HG03139 (cell line): Measurements from ENCODE around the gene B9D2.
"Not testable (repeated sequence)": the region's sequence is repeated elsewhere in the genome, so short reads cannot be mapped to it uniquely, and the experiment has no call there.

ENCODE experiments used
- ATAC-seq: cut with Tn5 transposase; IDR thresholded peaks from one replicate; pipeline ENCODE4 v1.9.1; 2021; ENCODE audit not compliant: unreplicated experiment

The B9D2 gene

GRCh38 chr19:41355802-41356201 is 8.1 kb downstream of the B9D2 start:
- ATAC-seq, result no peak

DNA sequence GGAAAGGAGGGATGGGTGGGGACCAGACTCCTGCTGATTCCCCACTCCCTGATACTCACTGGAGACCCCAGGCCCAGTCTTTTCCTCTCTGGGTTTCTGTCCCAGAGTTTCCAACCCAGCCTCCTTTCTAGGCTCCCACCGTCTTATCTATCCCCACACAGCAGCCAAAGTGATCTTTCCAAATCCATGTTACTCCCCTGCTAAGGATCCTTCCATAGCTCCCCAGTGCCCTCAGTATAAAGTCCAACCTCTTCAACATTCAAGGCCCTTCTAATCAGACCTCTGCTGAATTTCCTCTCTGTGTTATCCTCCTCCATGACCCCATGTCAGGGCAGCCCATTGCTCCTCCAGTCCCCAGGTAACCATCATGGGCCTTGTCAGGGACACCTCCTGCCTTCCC is 8.9 kb downstream of the B9D2 start:
- ATAC-seq, result no peak

DNA sequence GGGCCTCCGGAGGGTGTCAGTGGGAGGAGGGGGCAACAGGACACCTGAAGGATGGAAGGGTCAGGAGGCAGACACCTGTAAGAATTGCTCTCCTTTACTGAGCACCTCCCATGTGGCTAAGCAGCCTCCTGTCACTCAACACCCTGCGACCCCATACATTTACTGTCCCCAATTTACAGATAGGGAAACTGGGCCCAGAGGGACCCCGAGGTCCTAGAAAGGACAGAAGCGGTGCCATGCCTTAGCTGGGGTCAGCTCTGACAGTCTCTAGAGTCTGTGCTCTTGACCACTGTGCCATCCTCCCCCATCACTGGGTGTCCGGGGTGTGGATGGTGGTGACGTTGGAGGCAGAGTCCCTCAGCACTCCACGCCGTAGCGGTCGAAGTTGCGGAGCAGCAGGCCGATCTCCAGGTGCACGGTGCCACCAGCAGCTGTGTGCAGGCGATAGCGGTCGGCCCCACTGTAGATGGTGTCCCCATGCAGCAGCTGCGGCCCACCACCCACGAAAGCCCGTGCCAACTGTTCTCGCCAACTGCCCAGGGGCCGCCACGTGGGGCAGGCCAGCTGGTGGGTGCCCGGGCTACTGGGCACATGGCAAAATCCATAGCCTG is 9.5 kb downstream of the B9D2 start:
- ATAC-seq, result no peak

GRCh38 chr19:41353466-41354342 is 10.2 kb downstream of the B9D2 start, which contains the start of gene TGFB1:
TSS of gene TGFB1 (minus strand) at chr19:41353922. CDS start at chr19:41353044, 878 bp downstream.
- ATAC-seq, result peak; percentile 40

DNA sequence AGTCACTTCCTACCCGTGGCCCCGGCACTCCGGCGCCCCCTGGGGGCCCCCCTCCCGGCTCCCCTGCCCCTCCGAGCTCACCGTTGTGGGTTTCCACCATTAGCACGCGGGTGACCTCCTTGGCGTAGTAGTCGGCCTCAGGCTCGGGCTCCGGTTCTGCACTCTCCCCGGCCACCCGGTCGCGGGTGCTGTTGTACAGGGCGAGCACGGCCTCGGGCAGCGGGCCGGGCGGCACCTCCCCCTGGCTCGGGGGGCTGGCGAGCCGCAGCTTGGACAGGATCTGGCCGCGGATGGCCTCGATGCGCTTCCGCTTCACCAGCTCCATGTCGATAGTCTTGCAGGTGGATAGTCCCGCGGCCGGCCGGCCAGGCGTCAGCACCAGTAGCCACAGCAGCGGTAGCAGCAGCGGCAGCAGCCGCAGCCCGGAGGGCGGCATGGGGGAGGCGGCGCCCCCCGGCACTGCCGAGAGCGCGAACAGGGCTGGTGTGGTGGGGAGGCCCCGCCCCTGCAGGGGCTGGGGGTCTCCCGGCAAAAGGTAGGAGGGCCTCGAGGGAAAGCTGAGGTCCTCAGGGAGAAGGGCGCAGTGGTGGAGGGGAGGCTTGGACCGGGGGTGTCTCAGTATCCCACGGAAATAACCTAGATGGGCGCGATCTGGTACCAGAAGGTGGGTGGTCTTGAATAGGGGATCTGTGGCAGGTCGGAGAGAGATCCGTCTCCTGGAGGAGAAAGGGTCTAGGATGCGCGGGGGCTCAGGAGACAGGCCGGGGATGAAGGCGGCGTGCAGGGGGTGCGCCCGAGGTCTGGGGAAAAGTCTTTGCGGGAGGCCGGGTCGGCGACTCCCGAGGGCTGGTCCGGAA is 11.1 kb downstream of the B9D2 start:
- ATAC-seq, result no peak

GRCh38 chr19:41352279-41352608 is 11.7 kb downstream of the B9D2 start:
- ATAC-seq, result no peak

DNA sequence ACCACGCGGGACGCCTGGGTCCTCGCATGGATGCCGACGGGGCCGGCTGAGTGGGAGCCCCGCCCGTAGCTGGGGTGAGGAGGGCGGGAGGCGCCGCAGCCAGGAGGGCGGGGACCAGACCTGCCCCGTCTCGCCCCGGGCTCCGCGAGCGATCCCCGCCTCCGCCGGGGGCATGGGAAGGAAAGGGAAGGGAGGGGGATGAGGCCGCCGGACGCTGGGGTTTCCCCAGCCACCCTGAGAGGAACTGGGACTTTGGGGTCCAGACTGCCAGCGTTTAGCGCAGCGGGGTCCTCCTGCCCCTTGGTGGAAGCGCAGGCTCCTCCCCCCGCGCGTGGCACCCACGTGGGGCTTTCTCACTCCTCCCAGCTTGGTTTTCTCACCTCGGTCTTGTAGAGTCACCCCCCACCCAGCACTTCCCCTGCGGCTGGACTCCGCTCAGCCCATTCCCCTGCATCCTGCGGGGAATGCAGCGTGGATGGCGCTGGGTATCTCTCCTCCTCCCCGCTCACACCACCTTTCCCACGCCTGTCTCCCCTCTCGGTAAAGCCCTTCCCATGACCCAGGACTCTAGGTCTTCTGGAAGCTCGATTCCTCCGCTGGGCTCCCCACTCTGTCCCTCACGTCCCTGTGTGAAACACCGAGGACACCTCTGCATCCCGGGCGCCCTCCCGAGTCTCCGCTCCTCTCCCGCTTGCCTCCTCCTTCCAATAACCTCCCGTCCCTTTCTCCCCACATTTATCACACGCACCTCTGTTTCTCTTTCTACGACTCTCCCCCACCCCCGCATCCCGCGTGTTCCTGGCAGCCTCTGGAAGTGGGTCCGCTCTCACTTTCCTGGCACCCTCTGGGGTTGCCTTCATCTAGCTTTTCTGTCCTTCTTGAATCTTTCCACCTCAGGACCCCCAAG is 12.4 kb downstream of the B9D2 start:
- ATAC-seq, result peak; percentile 23

GRCh38 chr19:41350735-41351338 is 13.1 kb downstream of the B9D2 start:
- ATAC-seq, result peak; percentile 3

GRCh38 chr19:41346916-41347315 is 17.0 kb downstream of the B9D2 start:
- not testable (repeated sequence) for ATAC-seq

DNA sequence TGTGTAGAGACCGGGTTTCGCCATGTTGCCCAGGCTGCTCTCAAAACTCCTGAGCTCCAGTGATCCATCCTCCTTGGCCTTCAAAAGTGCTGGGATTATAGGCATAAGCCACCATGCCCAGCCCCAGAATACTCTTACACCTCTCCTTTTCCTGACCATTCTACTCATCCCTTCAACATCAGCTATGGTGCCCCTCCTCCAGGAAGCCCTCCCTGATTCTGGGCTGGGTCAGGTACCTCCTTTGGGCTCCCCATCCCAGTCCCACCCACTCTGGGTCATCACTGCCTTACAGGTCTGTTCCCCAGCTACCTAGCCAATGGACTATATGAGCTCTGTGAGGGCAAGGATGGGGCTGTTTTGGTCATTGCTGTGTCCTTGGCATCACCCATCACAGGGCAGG is 19.8 kb downstream of the B9D2 start:
- no peak for ATAC-seq

GRCh38 chr19:41341669-41342490 is 22.1 kb downstream of the B9D2 start:
- ATAC-seq, result no peak

- no peak for ATAC-seq
These were observed 24.0 kb downstream of the B9D2 start for GRCh38 chr19:41339936-41340335.

DNA sequence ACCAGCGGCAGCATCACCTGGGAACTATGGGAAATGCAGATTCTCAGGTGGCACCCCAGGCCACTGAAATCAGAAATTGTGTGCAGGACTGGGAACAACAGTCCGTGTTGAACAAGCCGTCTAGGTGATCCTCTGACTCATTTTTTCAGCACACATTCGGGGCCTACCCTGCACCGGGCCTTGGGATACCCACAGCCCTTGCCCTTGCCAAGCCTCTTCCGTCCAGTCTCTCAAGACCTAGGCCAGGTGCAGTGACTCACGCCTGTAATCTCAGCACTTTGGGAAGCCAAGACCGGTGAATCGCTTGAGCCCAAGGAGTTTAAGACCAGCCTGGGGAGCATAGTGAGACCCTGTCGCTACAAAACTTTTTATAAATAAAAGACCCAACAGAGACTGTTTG is 28.5 kb downstream of the B9D2 start:
- no peak for ATAC-seq

DNA sequence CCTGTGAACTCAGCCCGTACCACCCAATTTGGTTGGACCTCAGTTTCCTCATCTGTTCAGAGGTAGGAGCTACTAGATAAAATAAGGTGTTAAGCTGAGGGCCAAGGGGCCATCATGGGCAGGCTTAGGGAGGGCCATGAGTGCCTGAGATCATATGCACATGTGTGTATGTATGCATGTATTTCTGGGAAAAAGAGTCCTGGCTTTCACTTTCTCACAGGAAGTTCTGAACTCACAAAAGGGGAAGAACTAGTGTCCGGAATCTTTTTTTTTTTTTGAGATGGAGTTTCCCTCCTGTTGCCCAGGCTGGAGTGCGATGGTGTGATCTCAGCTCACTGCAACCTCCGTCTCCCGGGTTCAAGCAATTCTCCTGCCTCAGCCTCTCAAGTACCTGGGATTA is 29.2 kb downstream of the B9D2 start:
- ATAC-seq, result no peak

GRCh38 chr19:41332468-41332867 is 31.5 kb downstream of the B9D2 start:
- no peak for ATAC-seq

- ATAC-seq, result no peak
These were observed 31.9 kb downstream of the B9D2 start for GRCh38 chr19:41332000-41332399.

DNA sequence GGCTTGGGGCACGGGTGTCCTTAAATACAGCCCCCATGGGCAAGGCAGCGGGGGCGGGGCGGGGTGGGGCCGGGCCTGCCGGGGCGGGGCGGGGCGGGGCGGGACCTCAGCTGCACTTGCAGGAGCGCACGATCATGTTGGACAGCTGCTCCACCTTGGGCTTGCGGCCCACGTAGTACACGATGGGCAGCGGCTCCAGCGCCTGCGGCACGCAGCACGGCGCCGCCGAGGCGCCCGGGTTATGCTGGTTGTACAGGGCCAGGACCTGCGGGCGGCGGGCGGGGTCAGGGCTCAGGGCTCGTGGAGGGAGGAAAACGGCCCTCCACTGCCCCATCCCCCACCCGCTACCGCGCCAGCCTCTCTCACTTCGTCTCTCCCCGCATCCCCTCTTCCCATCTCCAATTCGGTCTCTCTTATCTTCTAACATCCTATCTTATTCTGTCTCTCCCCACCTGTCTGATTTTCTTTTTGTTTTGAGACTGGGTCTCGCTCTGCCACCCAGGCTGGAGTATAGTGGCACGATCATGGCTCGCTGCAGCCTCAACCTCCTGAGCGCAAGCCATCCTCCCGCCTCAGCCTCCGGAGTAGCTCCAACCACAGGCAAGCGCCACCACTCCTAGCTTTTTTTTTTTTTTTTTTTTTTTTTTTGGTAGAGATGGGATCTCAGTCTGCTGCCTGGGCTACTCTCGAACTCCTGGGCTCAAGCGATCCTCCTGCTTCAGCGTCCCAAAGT is 32.8 kb downstream of the B9D2 start:
- no peak for ATAC-seq

DNA sequence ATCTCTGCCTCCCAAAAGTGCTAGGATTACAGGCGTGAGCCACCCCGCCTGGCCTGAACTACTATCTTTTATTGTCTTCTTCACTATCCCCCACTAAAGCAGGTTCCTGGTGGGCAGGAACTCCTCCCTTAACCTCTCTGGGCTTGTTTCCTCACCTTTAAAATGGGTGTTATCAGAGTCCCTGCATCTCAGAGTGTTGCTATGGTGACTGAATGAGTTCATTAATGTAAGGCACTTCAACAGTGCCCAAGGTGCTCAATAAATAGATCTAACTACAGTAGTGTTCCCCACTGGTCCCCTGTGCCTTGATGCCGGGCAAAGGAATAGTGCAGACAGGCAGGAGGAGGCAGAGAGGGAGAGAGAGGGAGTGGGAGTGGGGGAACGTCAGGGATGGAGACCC is 33.5 kb downstream of the B9D2 start:
- no peak for ATAC-seq

- no peak for ATAC-seq
These were observed 35.1 kb downstream of the B9D2 start for GRCh38 chr19:41328842-41329225.
